HL-60 (cell line): ENCODE results near the gene CD36.

Source experiments
- DNase-seq, 2 experiments: peaks; one replicate each; pipeline ENCODE4 v3.0.0-alpha.2; 2010 to 2020; ENCODE audit warnings: low read depth in 1 of 2, low spot score in 1 of 2
- H3K27ac ChIP-seq: fragments of 250-450 bp; sonication (Bioruptor Pico); replicated peaks from 2 replicates; pipeline ENCODE4 v1.5.1; 2020; ENCODE audit warnings: mild to moderate bottlenecking, moderate library complexity
- H3K27me3 ChIP-seq: fragments of 250-450 bp; sonication (Bioruptor Pico); 2 replicates; pipeline ENCODE4 v1.5.1; 2021; ENCODE audit warnings: mild to moderate bottlenecking, moderate library complexity; ENCODE audit not compliant: insufficient read depth, poor library complexity, severe bottlenecking
- H3K4me3 ChIP-seq: replicated peaks from 2 replicates; pipeline ENCODE4 v1.5.1; 2011; ENCODE audit warnings: mild to moderate bottlenecking, control low read depth, low read length; ENCODE audit not compliant: insufficient read depth
- GABPA ChIP-seq: IDR thresholded peaks from 2 replicates; pipeline ENCODE4 v1.6.1; 2012; ENCODE audit warnings: low read depth
- POLR2AphosphoS5 ChIP-seq: IDR thresholded peaks from 2 replicates; pipeline ENCODE4 v1.6.1; 2012; ENCODE audit warnings: low read depth
- SPI1 ChIP-seq: IDR thresholded peaks from 2 replicates; pipeline ENCODE4 v1.6.1; 2012; ENCODE audit warnings: low read depth, mild to moderate bottlenecking, borderline replicate concordance
- TF ChIP-seq, protein P1 (sequence below): IDR thresholded peaks from one replicate; pipeline ENCODE4 v1.5.1; 2011; ENCODE audit warnings: low read length, control low read depth, inconsistent platforms; ENCODE audit not compliant: insufficient read depth
- TF ChIP-seq, protein P2 (sequence below): IDR thresholded peaks from 2 replicates; pipeline ENCODE4 v1.6.1; 2012; ENCODE audit warnings: low read depth; ENCODE audit not compliant: insufficient replicate concordance

The CD36 gene

DNA sequence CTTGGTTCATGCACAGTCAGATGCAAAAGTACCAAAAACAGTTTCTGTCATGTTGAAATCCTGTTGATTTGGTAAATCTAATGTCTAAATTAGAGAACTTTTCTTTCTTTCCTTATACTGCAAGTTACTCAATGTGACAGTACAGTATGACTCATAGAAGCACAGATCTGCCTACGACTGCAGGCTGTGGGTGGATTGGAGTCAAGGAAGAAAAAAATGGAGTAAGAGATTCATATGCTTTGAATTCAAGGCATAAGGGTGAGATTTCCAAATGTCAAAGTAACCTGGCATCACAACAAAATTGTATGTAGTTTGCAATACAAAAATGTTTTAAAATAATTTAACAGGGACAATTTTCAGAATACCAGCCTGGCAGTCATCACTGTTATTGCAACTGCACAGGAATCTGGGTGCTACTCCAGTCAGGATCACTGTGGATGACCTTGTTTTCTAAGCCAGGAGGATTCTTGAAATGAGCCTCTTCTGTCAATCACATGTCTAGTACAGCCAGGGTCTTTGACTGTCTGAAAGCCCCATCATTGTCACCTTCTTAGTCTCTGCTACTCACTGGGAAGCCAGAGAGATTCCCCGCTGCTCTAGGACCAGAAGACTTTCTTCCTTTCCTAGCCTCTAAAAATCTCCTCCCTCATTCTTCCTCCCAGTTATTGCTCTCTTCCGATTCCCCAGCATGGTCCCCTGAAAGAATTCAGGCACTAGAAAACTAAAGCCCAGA, 83.6 kb downstream of the CD36 start:
- TF ChIP-seq GABPA (no peak), POLR2AphosphoS5 (no peak), SPI1 (no peak)
- TF ChIP-seq, protein P1, sequence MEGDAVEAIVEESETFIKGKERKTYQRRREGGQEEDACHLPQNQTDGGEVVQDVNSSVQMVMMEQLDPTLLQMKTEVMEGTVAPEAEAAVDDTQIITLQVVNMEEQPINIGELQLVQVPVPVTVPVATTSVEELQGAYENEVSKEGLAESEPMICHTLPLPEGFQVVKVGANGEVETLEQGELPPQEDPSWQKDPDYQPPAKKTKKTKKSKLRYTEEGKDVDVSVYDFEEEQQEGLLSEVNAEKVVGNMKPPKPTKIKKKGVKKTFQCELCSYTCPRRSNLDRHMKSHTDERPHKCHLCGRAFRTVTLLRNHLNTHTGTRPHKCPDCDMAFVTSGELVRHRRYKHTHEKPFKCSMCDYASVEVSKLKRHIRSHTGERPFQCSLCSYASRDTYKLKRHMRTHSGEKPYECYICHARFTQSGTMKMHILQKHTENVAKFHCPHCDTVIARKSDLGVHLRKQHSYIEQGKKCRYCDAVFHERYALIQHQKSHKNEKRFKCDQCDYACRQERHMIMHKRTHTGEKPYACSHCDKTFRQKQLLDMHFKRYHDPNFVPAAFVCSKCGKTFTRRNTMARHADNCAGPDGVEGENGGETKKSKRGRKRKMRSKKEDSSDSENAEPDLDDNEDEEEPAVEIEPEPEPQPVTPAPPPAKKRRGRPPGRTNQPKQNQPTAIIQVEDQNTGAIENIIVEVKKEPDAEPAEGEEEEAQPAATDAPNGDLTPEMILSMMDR: no peak
- TF ChIP-seq, protein P2, sequence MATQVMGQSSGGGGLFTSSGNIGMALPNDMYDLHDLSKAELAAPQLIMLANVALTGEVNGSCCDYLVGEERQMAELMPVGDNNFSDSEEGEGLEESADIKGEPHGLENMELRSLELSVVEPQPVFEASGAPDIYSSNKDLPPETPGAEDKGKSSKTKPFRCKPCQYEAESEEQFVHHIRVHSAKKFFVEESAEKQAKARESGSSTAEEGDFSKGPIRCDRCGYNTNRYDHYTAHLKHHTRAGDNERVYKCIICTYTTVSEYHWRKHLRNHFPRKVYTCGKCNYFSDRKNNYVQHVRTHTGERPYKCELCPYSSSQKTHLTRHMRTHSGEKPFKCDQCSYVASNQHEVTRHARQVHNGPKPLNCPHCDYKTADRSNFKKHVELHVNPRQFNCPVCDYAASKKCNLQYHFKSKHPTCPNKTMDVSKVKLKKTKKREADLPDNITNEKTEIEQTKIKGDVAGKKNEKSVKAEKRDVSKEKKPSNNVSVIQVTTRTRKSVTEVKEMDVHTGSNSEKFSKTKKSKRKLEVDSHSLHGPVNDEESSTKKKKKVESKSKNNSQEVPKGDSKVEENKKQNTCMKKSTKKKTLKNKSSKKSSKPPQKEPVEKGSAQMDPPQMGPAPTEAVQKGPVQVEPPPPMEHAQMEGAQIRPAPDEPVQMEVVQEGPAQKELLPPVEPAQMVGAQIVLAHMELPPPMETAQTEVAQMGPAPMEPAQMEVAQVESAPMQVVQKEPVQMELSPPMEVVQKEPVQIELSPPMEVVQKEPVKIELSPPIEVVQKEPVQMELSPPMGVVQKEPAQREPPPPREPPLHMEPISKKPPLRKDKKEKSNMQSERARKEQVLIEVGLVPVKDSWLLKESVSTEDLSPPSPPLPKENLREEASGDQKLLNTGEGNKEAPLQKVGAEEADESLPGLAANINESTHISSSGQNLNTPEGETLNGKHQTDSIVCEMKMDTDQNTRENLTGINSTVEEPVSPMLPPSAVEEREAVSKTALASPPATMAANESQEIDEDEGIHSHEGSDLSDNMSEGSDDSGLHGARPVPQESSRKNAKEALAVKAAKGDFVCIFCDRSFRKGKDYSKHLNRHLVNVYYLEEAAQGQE: no peak
- H3K4me3 ChIP-seq: no peak overlapping the region
- H3K27ac ChIP-seq: peak overlapping the region; percentile 44
- H3K27me3 ChIP-seq: no peaks in the 10 kb centered on the region
- peak; percentile 51 to 67 for DNase-seq

DNA sequence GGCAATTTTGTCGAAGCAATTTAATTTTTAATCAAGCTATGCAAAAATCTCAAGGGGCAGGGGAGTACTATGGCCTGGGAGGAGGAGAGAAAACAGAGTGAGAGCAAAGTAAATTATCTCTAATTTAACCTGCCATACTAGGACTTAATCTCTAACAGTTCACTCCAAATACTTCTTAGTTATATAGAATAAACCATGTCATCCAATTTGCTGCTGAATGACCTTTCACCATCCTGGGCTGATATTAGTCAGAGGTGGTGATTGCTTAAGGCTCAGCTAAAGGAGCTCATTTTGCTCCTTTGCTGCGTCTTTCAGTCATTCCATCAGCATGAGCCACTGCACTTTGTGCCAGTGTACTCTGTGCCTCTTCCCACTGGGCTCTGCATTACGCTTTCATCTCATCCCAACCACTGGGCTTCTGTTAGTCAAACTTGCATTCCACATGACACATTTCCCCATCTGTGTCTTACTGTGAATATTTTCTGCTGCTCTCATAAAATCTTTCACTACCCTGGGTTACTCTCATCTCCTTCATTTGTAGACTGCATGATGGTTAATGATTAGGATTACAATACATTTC, 84.3 kb downstream of the CD36 start:
- no peak overlapping the region for H3K27ac ChIP-seq
- DNase-seq: peak in 1 of 2 experiments; percentile 18
- TF ChIP-seq, protein P1: no peak
- no peak for TF ChIP-seq POLR2AphosphoS5
- no peak for TF ChIP-seq SPI1
- TF ChIP-seq, protein P2: no peak
- TF ChIP-seq GABPA: no peak
- H3K4me3 ChIP-seq: no peak overlapping the region
- no peaks in the 10 kb centered on the region for H3K27me3 ChIP-seq

DNA sequence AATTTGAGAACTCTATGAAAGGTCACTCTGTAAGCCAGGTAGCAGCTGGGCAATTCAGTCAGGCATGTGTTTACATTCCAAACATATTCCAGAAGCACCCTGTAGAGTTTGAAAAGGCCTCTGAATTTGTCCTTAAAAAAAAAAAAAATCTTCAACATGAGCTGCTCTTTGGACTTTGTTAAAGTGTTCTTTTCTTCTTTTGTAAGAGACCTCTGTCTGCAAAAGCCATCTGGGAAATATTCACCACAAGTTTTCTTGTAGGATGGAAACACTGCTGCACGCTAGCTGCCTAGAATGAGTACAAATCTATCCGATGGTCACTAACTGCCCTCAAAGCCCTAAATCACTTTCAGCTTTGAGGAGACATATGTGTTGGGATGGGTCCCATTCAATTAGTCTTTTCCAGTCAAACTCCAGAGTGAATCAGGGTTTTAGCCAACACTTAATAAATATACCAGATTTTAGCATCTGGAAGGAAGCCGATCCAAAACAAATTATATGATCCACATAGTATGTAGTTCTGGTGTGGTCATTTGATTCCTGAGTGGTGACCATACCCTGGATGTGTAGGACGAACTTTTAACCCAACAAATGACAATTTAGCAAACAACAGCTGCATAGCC, 85.9 kb downstream of the CD36 start:
- TF ChIP-seq, protein P2: no peak
- TF ChIP-seq SPI1: no peak
- no peak for TF ChIP-seq GABPA
- TF ChIP-seq, protein P1: no peak
- TF ChIP-seq POLR2AphosphoS5: no peak
- no peak for DNase-seq
- Histone ChIP-seq H3K27me3 (no peaks in the 10 kb centered on the region), H3K4me3 (no peak overlapping the region), H3K27ac (no peak overlapping the region)
